Activated CD4-positive, CD25-positive, alpha-beta regulatory T cell treated with anti-CD3 and anti-CD28 coated beads, Interleukin-2, amount 50 U/mL, for 24 hours (primary cell): ENCODE data around the gene SLC10A3.
A peak's percentile ranks its signal among the peaks of the same experiment; 100 is the strongest.

ENCODE experiments used
- ATAC-seq, 2 donors: fragments of 150-1000 bp; cut with Tn5 transposase; one replicate each; pipeline ENCODE4 v1.10.0; 2021; ENCODE audit warnings: mild to moderate bottlenecking in 1 of 2, moderate library complexity in 1 of 2

Gene SLC10A3

DNA sequence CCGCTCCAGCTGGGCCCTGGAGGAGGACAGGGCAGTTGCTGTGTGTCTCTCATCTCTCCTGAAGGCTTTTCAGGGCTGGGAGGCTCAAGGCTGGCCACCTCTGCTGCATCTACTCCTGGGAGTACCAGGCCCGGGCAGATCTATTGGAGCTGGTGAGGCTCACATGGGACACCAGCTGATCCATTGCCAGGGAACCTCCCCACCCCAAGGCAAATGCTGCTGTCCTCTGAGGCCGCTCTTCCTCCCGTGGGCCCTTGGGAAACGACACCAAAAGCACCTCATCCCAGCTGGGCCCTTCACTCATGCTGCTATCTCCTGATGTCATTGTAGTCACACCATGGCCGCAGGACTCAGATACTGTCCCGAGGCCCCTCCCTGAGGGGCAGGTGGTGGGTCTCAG lies 7.6 kb downstream of the SLC10A3 start:
- ATAC-seq: no peak

DNA sequence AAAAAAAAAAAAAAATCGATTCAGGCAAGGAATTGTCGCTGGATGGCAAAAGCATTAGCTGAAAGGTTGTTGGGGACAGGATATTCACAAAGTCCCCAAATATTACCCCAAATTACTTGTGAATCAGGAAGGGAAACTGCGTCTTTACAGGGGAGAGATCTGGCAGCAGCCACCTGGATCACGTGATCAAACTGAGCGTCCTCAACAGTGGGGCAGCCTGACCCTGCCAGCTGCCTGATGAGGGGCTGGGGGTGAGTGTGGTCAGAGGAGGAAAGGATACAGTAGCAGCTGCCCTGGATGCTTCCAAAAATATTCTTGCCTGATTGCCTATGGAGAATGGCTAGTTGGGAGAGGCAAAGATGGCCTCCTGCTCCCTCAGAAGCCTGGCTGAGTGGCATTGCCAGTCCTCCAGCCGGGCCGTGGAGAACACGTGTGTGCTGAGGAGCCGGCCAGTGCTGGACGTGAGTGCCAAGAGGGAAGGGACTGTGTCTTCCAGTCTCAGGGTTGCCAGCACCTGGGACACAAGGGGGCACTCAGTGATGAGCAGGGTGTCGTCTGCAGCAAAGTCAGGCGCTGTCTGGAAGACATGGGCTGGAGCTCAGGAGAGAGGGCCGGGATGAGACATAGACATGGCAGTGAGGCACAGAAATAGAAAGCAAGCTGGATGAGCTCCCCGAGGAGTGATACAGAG lies 8.4 kb downstream of the SLC10A3 start:
- ATAC-seq: no peak

DNA sequence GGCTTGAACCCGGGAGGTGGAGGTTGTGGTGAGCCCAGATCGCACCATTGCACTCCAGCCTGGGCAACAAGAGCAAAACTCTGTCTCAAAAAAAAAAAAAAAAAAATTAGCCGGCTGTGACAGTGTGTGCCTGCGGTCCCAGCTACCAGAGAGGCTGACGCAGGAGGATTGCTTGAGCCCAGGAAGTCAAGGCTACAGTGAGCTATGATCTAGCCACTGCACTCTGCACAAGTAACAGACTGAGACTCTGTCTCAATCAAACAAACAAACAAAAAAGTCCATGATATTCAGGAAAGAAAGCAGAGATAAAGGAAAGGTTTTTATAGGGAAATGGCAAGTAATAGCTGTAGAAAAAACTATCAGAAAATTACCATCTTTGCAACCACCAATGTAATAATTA lies 9.2 kb downstream of the SLC10A3 start:
- ATAC-seq: no peak

DNA sequence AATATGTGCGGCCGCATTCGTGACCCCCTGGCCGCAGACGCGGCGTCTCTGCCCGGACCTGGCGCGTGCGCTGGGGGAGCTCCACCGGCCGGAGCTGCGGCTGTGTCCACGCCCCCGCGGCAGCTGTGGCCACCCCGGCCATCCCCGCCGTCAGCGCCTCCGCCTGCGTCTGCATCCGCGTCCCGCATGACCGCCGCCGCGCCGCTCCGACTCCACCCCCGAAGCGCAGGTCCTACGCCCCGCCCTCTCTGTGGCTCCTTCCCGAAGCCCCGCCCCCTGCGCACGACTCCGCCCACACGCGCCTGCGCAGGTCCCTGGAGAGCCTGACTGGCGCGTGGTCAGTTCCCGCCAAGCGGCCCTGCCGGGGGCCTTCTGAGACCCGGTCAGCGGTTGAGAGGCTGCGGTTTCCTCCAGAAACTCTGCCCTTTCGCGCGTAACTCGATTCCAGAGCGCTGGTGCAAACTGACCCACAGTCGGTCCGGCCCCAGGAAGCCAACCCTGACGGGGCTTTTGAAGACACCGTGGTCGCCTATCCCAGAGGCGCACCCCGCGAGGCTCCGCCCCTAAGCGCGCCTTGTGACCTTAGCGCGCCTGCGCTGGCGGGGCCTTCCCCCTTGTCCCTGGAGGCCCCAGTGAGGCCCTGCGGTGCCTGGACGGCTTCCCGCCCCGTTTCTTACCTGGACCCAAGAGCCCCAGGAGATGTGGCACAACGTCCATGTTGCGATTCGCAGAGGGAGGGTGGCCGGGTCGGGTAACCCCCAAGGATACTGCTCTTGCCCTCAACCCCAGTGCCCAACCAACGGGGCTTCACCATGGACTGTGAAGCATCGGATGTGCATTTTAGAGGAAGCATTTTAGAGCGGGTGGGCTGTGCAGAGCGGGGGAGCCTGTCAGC lies 11.5 kb downstream of the SLC10A3 start, which contains the start of gene LAGE3:
TSS of gene LAGE3 (minus strand) at position 554 of the 895 bp plus-strand sequence. CDS start at position 188, 366 bp downstream.
- ATAC-seq: peak; percentile 94

DNA sequence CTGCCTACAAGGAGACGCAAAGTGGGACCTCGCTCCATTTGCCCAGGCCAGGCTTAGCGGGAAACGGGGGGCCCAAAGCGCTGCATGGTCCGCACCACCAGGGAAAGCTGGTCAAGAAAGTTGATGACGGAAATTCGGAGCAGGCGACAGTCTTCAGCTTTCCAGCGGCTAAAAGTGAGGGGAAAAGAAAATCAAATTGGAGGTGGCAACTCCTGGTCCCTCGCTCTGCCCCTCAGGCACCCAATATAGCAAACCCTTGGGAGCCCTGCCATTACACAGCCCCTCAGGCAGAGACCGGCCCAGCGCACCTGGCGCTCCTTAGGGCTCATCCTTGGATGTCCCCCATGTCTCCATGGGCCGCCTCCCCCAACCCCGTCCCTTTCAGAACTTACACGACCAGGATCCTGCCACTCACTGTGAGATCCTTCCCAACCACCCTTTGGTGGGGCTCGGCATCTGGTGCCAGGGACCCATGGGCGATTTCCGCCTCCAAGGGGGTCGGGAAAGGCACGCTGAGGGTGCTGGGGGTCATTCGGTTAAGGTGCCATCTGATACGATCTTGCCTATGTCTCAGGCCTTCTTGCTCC lies 12.4 kb downstream of the SLC10A3 start:
- ATAC-seq: no peak

DNA sequence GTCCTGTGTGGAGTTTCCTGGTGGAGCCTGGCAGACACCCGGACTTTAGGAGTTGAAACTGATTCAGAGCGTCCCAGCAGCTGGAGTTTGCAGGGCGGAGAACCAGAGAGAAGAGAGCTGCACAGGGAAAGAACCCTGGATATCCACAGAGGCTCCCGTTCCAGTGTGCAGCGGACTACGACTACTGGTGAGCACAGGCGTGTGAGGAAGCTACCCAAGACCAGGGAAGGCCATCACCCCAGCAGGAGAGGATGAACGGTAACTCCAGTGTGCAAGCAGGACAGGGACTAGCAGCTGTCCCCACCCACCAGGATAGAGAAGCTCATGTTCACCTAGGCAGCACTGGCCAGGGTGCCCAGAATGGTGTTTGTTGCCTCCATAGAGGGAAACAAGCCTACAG lies 13.6 kb downstream of the SLC10A3 start:
- no peak for ATAC-seq

DNA sequence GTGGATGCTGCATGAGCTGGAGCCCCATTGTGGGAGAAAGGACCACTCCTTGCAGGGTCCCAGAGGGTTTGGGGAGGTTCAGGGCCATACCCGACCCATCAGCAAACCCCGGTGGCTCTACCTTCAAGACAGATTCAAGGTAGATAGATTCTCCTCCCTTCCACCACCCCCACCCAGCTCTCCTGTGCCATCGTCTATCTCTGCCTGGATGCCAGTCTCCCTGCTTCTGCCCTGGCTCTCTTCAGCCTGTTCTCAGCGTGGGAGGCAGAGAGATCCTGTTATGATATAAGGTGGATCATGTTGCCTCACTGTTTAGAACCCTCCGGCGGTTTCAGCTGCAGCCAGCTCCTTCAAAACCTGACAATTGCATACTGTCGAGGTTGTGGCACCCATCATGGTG lies 16.7 kb downstream of the SLC10A3 start:
- no peak for ATAC-seq

DNA sequence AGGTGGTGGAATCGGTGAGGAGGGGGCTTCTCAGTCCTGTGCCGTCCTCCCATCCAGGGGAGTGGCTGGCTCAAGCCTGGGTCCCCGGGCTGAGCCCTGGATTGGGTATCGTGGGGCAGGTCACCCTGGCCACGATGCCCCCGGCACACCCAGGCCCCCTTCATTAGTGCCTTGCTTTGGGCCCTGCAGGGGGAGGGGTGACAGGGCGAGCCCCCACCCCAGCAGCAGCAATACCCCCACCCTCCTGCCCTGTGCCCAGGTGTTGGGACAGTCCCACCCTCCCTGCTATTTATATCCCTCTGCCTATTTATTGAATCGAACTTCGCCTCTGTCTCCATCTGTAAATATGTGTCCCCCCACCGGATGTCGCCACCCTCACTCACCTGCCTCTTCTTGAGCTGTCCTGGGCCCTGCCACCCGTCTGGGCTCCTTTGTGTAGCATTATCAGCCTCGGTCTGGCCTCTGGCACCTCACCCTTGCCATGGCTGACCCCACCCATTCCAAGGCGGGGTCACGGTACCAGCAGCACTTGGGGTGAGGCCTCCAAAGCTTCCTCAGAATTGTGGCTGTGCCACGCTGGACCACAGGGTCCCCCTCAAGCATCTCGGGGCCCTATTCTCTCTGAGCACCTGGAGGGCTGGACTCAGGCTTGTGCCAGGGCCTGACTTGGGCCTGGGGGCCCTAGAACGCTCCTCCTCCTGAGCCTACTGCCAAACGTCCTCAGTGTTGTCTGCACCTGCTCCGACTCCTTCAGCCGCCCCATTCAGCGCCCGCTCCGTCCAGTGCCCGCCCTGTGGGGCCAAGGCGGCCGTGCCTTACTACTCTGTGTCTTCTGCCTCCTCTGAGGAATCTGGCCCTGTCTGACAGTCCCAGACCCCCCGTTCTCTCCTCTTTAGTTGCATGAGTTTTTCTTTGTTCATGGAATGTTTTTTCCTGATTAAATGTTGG lies 17.5 kb downstream of the SLC10A3 start:
- ATAC-seq: no peak

DNA sequence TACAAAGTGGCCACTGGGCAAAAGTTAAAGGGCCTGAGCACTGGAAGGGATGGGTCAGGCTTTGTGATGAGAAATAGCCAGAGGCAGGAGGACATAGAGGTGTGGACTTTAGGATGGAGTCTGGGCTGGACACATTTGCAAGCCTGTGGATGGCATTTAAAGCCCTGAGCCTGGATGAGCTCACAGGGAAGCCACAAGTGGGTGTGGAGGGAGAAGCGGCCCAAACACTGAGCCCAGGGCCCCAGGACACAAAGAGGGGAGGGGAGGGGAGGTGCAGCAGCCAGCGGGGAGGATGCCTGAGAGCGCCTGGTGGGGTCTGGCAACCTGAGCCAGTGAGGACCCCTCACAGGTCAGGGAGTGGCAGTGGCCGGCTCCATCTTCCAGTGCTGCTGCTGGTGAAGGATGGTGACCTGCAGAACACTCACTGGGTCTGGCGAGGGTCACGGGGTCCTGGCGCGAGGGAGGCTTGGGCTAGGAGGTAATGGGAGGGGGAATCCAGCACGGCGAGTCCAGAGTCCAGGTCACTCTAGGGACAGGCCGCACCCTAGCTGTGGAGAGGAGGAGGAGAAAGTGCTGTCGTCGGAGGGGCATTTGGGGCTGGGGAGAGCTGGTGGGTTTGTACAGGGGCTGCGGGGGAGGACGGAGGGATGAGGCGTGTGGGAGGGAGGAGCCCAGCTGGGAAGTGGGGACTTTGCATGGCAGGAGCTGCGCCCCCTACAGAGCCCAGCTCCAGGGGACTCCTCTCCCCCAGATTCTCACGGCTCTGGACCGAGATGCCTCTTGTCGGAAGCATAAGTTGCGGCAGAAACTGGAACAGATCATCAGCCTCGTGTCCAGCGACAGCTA lies 18.4 kb downstream of the SLC10A3 start:
- ATAC-seq: no peak

GRCh38 chrX:154470914-154471568 lies 19.4 kb downstream of the SLC10A3 start:
- ATAC-seq: no peak

DNA sequence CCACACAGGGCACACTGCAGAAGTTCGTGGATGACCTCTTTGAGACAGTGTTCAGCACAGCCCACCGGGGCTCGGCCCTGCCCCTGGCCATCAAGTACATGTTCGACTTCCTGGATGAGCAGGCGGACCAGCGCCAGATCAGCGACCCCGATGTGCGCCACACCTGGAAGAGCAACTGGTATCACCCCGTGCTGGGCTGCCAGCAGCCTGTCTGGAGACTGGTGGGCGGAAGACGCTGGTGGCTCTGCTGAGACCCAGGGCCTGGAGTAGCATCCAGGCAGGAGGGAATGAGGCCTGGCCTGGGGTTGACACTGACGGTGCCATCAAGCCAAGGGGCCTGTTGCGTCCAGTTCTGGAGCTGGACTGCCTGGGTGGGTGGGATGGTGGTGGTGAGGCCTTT lies 20.0 kb downstream of the SLC10A3 start:
- no peak for ATAC-seq

DNA sequence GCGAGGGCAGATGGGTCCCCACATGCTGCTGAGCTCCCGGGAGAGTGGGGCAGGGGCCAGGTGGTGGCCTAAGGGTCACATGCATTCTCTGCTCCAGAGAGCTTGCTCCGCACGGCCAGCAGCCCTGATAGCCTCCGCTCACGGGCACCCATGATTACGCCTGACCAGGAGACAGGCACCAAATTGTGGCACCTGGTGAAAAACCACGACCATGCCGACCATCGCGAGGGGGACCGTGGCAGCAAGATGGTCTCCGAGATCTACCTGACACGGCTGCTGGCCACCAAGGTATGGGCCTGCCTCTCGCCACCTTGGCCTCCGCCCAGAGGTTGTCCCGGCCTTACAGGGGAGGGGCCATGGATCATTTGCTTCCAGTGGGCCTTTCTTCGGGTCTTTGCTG lies 20.5 kb downstream of the SLC10A3 start:
- ATAC-seq: no peak

DNA sequence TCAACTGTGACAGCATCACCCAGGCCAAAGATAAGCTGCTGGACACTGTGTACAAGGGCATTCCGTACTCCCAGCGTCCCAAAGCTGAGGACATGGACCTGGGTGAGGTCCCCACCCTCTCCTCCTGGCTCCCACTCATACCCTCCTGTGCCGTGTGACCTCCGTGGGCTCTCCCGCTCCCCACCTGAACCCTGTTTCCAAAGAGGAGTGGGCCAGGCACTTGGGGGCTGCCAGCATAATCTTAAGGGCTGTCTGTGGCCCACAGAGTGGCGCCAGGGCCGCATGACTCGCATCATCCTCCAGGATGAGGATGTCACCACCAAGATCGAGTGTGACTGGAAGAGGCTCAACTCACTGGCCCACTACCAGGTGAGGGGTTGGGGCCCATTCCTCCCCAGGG lies 21.3 kb downstream of the SLC10A3 start:
- ATAC-seq: no peak

DNA sequence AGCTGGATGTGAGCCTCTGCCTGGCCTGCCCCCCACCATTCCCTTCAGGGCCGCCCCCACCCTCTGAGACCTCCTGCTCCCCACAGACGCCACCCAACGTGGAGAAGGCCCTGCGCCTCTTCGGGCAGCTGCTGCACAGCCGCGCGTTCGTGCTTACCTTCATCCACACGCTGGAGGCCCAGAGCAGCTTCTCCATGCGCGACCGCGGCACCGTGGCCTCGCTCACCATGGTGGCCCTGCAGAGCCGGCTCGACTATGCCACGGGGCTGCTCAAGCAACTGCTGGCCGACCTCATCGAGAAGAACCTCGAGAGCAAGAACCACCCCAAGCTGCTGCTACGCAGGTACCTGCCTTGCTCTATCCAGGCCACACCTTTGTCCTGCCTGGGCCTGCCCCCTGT lies 22.2 kb downstream of the SLC10A3 start:
- no peak for ATAC-seq

DNA sequence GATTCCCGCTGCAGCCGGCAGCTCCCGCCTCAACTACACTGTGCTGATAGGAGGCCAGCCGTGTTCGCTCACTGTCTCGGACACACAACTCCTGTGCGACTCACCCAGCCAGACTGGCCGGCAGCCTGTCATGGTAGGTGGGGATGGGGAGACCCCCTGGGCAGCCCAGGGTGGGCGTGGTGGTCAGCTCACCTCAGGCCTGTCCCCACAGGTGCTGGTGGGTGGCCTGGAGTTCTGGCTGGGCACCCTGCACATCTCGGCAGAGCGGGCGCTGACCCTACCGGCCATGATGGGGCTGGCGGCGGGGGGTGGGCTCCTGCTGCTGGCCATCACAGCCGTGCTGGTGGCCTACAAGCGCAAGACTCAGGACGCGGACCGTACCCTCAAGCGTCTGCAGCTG lies 22.9 kb downstream of the SLC10A3 start:
- ATAC-seq: no peak

- no peak for ATAC-seq
These were observed 23.5 kb downstream of the SLC10A3 start for GRCh38 chrX:154466907-154467306.

DNA sequence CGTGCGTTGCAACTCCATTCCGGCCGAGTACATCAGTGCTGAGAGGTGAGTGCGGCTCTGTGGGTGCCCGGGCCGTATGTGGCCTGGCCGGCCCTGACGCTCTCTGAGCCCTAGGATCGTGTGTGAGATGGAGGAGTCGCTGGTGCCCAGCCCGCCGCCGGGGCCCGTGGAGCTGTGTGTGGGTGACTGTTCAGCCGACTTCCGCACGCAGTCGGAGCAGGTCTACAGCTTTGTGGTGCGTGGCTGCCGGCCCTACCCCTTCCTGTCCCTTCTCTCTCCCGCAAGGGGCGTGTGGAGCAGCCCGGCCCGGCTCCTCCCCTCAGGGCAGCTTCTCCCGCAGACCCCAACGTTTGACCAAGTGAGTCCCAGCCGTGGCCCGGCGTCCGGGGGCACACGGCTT lies 24.4 kb downstream of the SLC10A3 start:
- ATAC-seq: no peak

DNA sequence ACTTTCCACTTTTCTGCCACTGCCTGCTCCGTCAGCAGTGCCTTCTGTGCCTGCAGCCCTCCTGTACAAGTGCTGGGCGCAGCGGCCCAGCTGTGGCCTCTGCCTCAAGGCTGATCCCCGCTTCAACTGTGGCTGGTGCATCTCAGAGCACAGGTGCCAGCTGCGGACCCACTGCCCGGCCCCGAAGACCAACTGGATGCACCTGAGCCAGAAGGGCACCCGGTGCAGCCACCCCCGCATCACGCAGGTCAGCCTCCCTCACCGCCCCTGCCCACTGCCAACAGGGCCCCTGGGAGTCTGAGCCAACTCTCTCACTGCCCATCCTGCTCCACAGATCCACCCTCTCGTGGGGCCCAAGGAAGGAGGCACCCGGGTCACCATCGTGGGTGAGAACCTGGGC lies 24.8 kb downstream of the SLC10A3 start:
- ATAC-seq: no peak

GRCh38 chrX:154464806-154465365 lies 25.5 kb downstream of the SLC10A3 start:
- no peak for ATAC-seq

DNA sequence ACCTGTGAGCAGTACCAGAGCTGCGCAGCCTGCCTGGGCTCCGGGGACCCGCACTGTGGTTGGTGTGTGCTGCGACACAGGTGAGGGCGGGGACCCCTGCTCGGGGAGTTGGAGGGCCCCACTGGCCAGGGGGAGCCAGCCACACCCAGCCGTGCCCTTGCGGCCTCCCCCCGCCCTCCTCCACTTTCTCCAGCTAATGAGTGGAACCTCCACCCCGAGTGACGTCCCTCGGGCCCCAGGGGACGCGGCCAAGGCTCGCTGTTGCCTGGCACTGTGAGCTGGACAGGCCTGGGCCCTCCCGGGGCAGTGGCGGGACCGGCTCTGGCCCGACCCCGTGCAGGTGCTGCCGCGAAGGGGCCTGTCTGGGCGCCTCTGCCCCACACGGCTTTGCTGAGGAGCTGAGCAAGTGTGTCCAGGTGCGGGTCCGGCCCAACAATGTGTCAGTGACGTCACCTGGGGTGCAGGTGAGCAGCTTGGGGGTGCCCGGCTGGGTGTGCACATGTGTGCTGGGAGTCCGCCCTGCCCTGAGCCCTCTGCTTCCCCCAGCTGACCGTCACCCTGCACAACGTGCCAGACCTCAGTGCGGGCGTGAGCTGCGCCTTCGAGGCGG lies 26.7 kb downstream of the SLC10A3 start:
- no peak for ATAC-seq
